Stimulated activated CD8-positive, alpha-beta memory T cell treated with anti-CD3 and anti-CD28 coated beads, Interleukin-7, amount 100 ng/mL, for 48 hours (primary cell): ENCODE results near the gene IGSF23.
A peak's percentile ranks its signal among the peaks of the same experiment; 100 is the strongest.

Experiments
- DNase-seq, 2 donors: peaks; one replicate each; pipeline ENCODE4 v3.0.0-alpha.2; 2020; ENCODE audit warnings: low read depth in 1 of 2; ENCODE audit errors: extremely low read depth in 1 of 2

IGSF23 gene, protein sequence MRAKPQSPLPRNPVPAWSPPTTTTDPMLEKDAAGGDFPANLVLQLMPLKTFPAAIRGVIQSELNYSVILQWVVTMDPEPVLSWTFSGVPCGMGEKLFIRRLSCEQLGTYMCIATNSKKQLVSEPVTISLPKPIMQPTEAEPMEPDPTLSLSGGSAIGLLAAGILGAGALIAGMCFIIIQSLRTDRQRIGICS

GRCh38 chr19:44613295-44614178, at the start of gene IGSF23:
Gene IGSF23, plus strand, starts transcription at chr19:44613563. Its CDS starts 83 bp downstream, at chr19:44613646.
- DNase-seq = no peak

DNA sequence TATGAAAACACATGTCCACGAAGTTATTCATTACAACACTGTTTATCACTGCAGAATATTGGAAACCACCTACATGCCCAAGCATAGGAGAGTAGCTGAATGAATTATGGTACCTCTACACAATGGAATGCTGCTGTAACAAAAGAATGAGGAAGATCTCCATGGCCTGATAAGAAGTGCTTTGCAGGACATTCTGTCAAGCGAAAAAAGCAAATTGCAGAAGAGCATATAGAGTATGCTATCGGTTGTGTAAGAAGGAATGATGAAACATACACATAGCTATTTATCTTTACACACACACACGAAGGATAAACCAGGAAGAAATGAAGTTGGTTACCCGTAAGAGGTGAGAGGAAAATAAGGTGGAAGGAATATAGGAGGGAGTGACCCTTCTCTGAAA, 46.4 kb upstream of the IGSF23 start:
- DNase-seq = no peak

DNA sequence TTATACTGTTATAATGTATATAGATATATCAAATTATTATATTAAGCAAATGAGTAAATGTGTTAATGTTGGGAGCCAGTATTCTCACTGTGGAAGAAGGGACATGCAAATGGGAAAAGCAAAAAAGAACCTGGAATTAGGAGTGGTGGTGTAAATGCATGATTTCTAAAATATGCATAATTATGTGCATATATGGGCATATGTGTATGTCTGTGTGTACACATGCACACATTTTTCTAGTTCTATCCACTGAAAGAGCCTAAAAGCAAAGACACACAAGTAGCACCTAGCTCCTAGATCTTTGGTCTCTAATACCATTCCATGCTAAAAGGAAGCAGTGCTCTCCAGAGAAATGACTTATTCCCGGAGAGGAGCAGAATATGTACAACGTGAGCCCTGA, 45.6 kb upstream of the IGSF23 start:
- DNase-seq = no peak

GRCh38 chr19:44570603-44570983, 42.8 kb upstream of the IGSF23 start:
- DNase-seq = no peak

GRCh38 chr19:44570984-44571684, 42.2 kb upstream of the IGSF23 start:
- peak in 1 of 2 donors; percentile 42 for DNase-seq

GRCh38 chr19:44571830-44572580, 41.4 kb upstream of the IGSF23 start:
- no peak for DNase-seq

DNA sequence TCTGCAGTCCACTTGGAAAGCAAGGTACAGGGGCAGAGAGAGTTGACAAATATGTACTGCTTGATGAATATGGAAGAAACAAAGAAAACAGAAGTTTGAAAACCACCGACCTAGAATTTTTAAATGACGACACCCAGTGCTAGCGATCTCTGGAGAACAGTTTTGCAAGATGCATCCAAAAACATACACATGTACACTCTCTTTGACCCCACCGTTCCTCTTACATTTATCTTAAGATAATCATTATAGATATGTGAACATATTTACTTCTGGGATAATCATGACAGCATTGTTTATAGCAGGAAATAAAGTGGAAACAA, 40.8 kb upstream of the IGSF23 start:
- DNase-seq = no peak

- no peak for DNase-seq
These were observed 40.2 kb upstream of the IGSF23 start for GRCh38 chr19:44573183-44573582.

DNA sequence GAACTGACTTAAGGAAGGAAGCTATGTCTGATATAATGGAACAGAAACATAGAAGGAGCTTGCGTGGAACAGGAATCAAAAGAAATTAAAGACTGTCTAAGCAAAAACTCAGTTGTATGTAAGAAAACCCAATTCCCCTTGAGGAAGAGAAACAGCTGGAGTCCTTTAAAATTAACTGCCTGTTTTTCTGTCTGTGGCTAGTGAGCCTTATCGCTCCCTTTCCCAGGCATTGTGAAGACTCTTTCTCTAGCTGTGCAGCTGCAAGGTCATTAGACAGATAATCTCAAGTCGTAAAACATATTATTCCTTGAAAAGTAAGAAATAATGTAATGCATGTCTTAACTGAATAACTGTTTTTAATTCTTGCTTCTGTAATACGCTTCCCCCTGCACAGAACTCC, 39.7 kb upstream of the IGSF23 start:
- DNase-seq = no peak

- no peak for DNase-seq
These were observed 39.0 kb upstream of the IGSF23 start for GRCh38 chr19:44574186-44574950.

DNA sequence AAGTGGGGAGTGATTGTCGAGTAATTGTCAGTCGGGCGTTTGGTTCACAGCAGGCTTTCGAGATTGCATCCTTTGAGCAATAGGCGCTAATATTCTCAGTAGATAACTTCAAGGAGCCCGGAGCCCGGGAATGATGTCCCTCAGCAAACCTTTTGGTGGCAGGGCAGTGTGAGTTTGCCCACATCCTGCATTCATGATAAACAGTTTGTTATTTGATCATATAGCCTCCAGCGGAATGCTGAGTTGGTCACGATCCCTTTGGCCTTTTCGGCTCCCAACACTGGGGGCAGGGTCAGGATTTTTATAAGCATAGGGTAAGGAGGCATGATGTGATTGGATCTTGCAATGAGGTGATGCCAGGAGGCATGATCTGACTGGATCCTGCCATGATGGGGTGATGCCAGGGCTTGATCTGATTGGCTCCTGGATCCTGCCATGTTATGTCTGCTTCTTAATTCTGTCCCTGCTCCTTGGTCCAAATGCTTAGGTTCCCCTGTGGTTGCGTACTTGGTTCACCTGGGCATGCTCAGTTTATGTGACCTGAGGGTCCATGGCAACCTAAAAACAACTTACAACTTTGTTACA, 38.2 kb upstream of the IGSF23 start:
- no peak for DNase-seq

DNA sequence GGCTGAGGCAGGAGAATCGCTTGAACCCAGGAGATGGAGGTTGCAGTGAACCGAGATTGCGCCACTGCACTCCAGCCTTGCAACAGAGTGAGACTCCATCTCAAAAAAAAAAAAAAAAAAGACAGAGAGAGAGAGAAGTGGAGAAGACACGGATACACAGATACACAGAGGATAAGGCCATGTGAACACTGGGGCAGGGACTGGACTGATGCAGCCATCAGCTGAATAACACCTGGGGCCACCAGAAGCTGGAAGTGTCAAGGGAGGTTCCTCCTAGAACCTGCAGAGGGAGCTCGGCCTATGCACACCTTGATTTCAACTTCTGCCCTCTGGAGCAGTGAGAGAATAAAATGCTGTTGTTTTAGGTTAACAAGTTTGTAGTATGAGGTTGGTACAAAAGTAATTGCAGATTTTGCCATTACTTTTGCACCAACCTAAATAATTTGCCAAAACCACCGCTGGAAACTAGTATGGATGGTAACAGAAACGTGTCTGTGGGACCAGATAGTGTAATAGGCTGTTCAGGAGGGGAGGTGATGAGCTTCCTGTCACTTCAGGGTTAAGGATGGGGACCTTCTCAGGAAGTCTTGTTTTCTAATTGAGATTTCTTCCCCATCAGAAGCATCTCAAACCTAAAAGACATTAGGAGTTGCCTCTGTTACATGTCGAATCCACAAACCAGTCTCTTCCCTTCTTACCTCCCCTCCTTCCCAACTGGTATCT, 36.4 kb upstream of the IGSF23 start:
- DNase-seq = no peak

DNA sequence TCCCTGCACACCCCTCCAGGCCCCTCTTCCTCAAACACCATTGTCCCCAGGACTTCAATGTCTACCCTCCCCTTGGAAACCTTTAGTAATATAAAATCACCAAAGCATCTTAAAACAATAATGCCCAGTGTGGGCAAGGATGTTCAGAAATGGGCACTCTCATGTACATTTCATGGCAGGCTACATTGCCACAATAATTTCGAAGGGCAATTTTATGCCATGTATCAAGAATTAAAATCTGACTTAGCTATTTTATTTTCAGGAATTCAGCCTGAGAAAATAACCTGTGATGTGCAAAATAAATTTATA, 35.8 kb upstream of the IGSF23 start:
- no peak for DNase-seq

DNA sequence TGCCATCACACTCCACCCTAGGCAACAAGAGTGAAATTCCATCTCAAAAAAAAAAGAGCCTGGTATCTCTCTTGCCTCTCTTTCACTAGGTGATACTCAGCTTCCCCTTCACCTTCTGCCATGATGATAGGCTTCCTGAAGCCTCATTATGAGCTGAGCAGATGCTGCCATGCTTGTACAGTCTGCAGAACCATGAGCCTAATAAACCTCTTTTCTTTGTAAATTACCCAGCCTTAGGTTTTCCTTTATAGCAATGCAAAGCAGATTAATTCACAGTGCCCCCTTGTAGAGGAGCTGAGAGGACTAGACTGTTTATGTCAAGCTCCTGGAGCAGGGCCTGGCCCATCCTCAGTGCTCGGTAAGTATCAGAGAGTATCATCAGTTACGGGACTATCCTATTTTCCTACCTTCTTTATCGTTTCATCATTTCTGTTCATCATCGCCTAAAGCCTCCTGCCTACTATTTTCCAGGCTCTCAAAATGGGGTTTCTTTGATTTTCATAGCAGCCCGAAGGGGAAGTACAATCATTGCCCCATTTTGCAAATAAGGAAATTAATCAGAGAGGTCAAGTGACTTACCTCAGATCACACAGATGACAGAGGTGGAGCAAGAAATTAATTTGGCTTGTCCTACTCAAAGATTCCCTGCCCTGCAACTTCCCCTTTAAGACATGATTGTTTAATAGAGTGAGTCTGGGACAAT, 33.5 kb upstream of the IGSF23 start:
- no peak for DNase-seq

DNA sequence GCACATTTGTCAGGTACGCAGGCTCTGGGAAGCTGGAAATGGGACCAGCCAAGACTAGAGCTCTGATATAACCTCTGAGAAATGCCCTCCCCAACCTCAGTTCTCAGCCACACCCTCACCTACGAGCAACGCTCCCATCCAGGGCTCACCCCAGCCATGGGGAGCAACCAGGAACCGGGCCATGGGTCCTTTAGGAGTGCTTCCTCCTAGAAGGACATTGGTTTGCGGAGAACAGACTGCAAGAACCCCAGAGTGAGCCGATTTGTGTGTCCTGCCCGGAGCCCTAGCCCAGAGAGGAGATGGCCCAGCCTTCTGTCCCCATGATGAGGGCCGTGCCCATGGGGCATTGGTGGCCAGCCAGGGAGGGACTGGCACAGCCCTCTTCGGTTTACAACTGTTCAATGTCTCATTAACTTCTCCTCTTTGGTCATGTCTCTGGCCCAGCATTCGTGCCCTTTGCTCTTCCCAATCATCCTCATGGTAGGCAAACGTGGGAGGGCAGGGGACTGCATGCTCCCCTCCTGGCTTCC, 32.9 kb upstream of the IGSF23 start:
- no peak for DNase-seq

DNA sequence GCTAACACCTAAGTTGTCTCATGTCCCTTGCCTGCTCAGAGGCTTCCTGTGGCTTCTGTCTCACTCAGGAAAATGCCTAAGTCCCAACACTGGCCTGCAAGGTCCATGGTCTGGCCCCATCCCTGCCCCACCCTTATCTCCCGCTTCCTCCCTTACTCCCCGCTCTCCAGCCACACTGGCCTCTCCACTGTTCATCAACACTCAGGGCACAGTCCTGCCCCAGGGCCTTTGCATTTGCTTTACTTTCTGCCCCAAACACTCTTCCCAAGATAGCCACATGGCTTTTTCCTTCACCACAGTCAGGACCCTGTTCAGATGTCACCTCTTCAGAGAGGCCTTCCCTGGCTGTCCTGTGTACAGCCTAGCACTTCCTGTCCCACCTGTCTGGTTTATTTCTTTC, 32.1 kb upstream of the IGSF23 start:
- DNase-seq = no peak

DNA sequence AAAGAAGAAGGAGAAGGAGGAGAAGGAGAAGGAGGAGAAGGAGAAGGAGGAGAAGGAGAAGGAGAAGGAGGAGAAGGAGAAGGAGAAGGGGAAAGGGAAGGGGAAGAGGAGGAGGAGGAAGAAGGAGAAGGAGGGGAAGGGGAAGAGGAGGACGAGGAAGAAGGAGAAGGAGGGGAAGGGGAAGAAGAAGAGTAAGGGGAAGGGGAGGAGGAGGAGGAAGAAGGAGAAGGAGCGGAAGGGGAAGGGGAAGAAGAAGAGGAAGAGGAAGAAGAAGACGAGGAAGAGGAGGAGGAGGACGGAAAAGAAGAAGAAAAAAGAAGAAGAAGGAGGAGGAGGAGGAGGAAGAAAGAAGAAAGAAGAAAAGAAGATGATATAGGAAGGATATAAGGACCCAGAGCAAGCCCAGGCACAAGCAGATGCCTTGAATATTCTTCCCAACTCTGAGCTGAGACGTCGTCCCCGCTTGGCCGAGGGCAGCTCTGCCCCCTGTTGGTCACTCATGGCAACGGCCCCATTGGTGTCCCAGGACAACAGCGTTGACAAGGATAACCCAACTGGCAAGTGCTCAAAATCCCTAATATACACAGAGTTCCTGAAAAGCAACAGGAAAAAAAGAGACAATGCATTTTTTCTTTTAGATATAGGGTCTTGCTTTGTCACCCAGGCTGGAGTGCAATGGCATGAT, 30.6 kb upstream of the IGSF23 start:
- DNase-seq = peak in 1 of 2 donors; percentile 11
